Hepatocyte (in vitro differentiated cells): Measurements from ENCODE around the gene F2RL2. TPM values are rescaled to one million over a fixed set of nuclear protein-coding genes. Genes with fewer than 3 reads are reported as not detected.

Source experiments
- DNase-seq: peaks from one replicate; pipeline ENCODE4 v3.0.0-alpha.2; 2016; ENCODE audit warnings: low spot score
- H2AFZ ChIP-seq: fragments of 200-600 bp; sonication (generic); 2 replicates; pipeline ENCODE4 v1.6.0; 2016; ENCODE audit warnings: antibody characterized with exemption, mild to moderate bottlenecking
- H3K27ac ChIP-seq: fragments of 200-600 bp; sonication (generic); 2 replicates; pipeline ENCODE4 v1.5.1; 2016; ENCODE audit warnings: mild to moderate bottlenecking
- H3K27me3 ChIP-seq: fragments of 200-600 bp; sonication (generic); 2 replicates; pipeline ENCODE4 v1.6.1; 2016
- H3K36me3 ChIP-seq: fragments of 200-600 bp; sonication (generic); replicated peaks from 2 replicates; pipeline ENCODE4 v1.5.1; 2016; ENCODE audit warnings: low read depth; ENCODE audit not compliant: insufficient read depth
- H3K4me1 ChIP-seq: fragments of 200-600 bp; sonication (generic); 2 replicates; pipeline ENCODE4 v1.5.1; 2016; ENCODE audit warnings: mild to moderate bottlenecking, moderate library complexity; ENCODE audit not compliant: insufficient read depth
- H3K4me2 ChIP-seq: fragments of 200-600 bp; sonication (generic); 2 replicates; pipeline ENCODE4 v1.6.0; 2016
- H3K4me3 ChIP-seq: fragments of 200-600 bp; sonication (generic); 2 replicates; pipeline ENCODE4 v1.5.1; 2016; ENCODE audit warnings: mild to moderate bottlenecking
- H3K79me2 ChIP-seq: fragments of 200-600 bp; sonication (generic); 2 replicates; pipeline ENCODE4 v1.6.0; 2017; ENCODE audit warnings: mild to moderate bottlenecking
- H3K9me2 ChIP-seq: fragments of 200-600 bp; sonication (generic); replicated peaks from 2 replicates; pipeline ENCODE4 v1.6.0; 2017; ENCODE audit warnings: mild to moderate bottlenecking; ENCODE audit not compliant: insufficient read depth
- H3K9me3 ChIP-seq: fragments of 200-600 bp; sonication (generic); 2 replicates; pipeline ENCODE4 v1.5.1; 2016; ENCODE audit warnings: low read depth, mild to moderate bottlenecking
- H4K20me1 ChIP-seq: fragments of 200-600 bp; sonication (generic); 2 replicates; pipeline ENCODE4 v1.6.0; 2016; ENCODE audit warnings: mild to moderate bottlenecking; ENCODE audit not compliant: insufficient read depth, poor library complexity, severe bottlenecking
- CTCF ChIP-seq: fragments of 200-600 bp; sonication (generic); IDR thresholded peaks from 2 replicates; pipeline ENCODE4 v1.5.1; 2016; ENCODE audit warnings: antibody characterized with exemption, mild to moderate bottlenecking; ENCODE audit not compliant: poor library complexity
- EZH2 ChIP-seq: fragments of 200-600 bp; sonication (generic); IDR thresholded peaks from 2 replicates; pipeline ENCODE4 v1.6.1; 2016; ENCODE audit warnings: antibody characterized with exemption, mild to moderate bottlenecking, borderline replicate concordance
- EZH2phosphoT487 ChIP-seq: fragments of 200-600 bp; sonication (generic); IDR thresholded peaks from one replicate; pipeline ENCODE4 v1.6.1; 2018; ENCODE audit warnings: antibody characterized with exemption, mild to moderate bottlenecking, low read depth, moderate library complexity; ENCODE audit not compliant: unreplicated experiment, severe bottlenecking
- WGBS: methylation state at CpG from one replicate; pipeline ENCODE4 v1.1.6; 2016; ENCODE audit warnings: low lambda C conversion rate; ENCODE audit errors: missing lambda C conversion rate; 5-methylcytosine and 5-hydroxymethylcytosine counted together
- polyA plus RNA-seq: library from polyadenylated mRNA; unstranded; fragments of >200 nt; fragmentation: Nextera tagmentation; extraction: Ambion mirVana; gene quantifications from 2 replicates; pipeline ENCODE4 v1.2.1, GENCODE V29; 2016
- total RNA-seq: library from RNA; depleted of rRNA; stranded (reverse); fragments of >200 nt; gene quantifications from 2 replicates; pipeline ENCODE4 v1.2.3, GENCODE V29; 2014

F2RL2 gene
- total and polyA plus RNA-seq, 2 experiments from 2014 or later: 1.5 to 2.3 TPM

- TF ChIP-seq CTCF (no peak), EZH2phosphoT487 (no peak), EZH2 (no peak)
- WGBS: 68% methylated on average over 2 of the region's 2 CpGs
- H2AFZ ChIP-seq: no peak overlapping the region
These were observed 14.3 kb upstream of the F2RL2 start for GRCh38 chr5:76637490-76637889.

GRCh38 chr5:76634661-76635060 lies 11.5 kb upstream of the F2RL2 start:
- Histone ChIP-seq H3K27ac (no peak overlapping the region), H4K20me1 (no peaks in the 10 kb centered on the region), H3K4me3 (no peak overlapping the region), H3K9me2 (no peaks in the 10 kb centered on the region), H3K9me3 (no peaks in the 10 kb centered on the region), H3K27me3 (no peaks in the 10 kb centered on the region), H3K79me2 (no peaks in the 10 kb centered on the region), H3K4me2 (no peak overlapping the region), H2AFZ (no peak overlapping the region), H3K36me3 (no peaks in the 10 kb centered on the region), H3K4me1 (no peaks in the 10 kb centered on the region)
- 43% methylated on average over 4 of the region's 4 CpGs for WGBS
- TF ChIP-seq CTCF (no peak), EZH2phosphoT487 (no peak), EZH2 (no peak)
- no peak for DNase-seq

More at GRCh38 chr5:76637490-76637889, 14.3 kb upstream of the F2RL2 start:
- Histone ChIP-seq H3K27me3 (no peaks in the 10 kb centered on the region), H3K9me3 (no peaks in the 10 kb centered on the region), H3K4me2 (no peak overlapping the region), H3K9me2 (no peaks in the 10 kb centered on the region), H3K27ac (no peak overlapping the region), H3K36me3 (no peaks in the 10 kb centered on the region), H3K4me3 (no peak overlapping the region), H3K4me1 (no peaks in the 10 kb centered on the region), H3K79me2 (no peaks in the 10 kb centered on the region), H4K20me1 (no peaks in the 10 kb centered on the region)
- DNase-seq: no peak

GRCh38 chr5:76626738-76627137 lies 3.5 kb upstream of the F2RL2 start:
- WGBS: 93% methylated on average over 6 of the region's 6 CpGs
- H3K79me2 ChIP-seq: no peaks in the 10 kb centered on the region
- H3K9me2 ChIP-seq: no peaks in the 10 kb centered on the region
- no peak overlapping the region for H2AFZ ChIP-seq
- H3K27me3 ChIP-seq: no peaks in the 10 kb centered on the region
- no peaks in the 10 kb centered on the region for H4K20me1 ChIP-seq
- no peaks in the 10 kb centered on the region for H3K9me3 ChIP-seq
- no peak overlapping the region for H3K4me2 ChIP-seq
- no peak for TF ChIP-seq EZH2
- TF ChIP-seq EZH2phosphoT487: no peak
- TF ChIP-seq CTCF: no peak
- H3K4me3 ChIP-seq: no peak overlapping the region
- DNase-seq: no peak
- no peak overlapping the region for H3K27ac ChIP-seq
- H3K36me3 ChIP-seq: no peaks in the 10 kb centered on the region
- H3K4me1 ChIP-seq: no peaks in the 10 kb centered on the region
